Stomach (tissue), 4 donors: ENCODE results near the gene PRR16.

Source experiments
- EP300 ChIP-seq: sonication (generic); formaldehyde crosslinking; IDR thresholded peaks from one replicate; pipeline ENCODE4 v1.6.1; 2017; ENCODE audit warnings: antibody characterized with exemption
- POLR2A ChIP-seq, 4 donors: fragments of 450-650 bp; IDR thresholded peaks; one replicate each; pipeline ENCODE4 v1.6.1; 2016; ENCODE audit warnings: antibody characterized with exemption in 4 of 4, control low read depth in 2 of 4, mild to moderate bottlenecking in 1 of 4, moderate library complexity in 1 of 4
- POLR2AphosphoS5 ChIP-seq, 3 donors: sonication (generic); formaldehyde crosslinking; IDR thresholded peaks; one replicate each; pipeline ENCODE4 v1.6.1; 2016; ENCODE audit warnings: antibody characterized with exemption in 3 of 3
- TF ChIP-seq, protein P1 (sequence below), 7 experiments: fragments of 450-650 bp in 4 of 7; fragments of 200-600 bp in 3 of 7; sonication (generic) in 3 of 7; IDR thresholded peaks; one replicate each; pipeline ENCODE4 v1.5.1; 2016 to 2019; ENCODE audit warnings: antibody characterized with exemption in 7 of 7, control low read depth in 2 of 7, mild to moderate bottlenecking in 1 of 7

DNA sequence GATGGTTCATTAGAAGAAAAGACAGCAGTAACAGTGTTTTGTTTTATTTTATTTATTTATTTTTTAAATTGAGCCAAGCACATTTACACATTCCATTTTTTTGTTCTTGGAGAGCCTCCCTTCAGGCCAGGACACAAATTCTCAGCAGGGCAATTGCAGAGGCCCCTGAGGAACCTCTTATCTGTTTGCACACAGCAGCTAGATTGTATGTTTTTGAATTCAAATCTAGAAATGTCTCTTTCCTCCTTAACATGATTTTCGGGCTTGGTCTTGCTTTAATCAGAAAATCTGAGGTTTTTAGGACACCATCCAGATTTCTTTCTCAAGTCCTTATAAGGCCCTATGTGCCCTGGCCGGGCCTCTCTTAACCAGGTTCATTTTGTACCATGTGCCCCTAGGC lies 76.0 kb downstream of the PRR16 start:
- TF ChIP-seq POLR2A (IDR thresholded peaks at IDR 0.05) = no peak
- TF ChIP-seq, protein P1, sequence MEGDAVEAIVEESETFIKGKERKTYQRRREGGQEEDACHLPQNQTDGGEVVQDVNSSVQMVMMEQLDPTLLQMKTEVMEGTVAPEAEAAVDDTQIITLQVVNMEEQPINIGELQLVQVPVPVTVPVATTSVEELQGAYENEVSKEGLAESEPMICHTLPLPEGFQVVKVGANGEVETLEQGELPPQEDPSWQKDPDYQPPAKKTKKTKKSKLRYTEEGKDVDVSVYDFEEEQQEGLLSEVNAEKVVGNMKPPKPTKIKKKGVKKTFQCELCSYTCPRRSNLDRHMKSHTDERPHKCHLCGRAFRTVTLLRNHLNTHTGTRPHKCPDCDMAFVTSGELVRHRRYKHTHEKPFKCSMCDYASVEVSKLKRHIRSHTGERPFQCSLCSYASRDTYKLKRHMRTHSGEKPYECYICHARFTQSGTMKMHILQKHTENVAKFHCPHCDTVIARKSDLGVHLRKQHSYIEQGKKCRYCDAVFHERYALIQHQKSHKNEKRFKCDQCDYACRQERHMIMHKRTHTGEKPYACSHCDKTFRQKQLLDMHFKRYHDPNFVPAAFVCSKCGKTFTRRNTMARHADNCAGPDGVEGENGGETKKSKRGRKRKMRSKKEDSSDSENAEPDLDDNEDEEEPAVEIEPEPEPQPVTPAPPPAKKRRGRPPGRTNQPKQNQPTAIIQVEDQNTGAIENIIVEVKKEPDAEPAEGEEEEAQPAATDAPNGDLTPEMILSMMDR (IDR thresholded peaks at IDR 0.05) = no peak
- no peak for TF ChIP-seq EP300
- TF ChIP-seq POLR2AphosphoS5 (IDR thresholded peaks at IDR 0.05) = no peak
